Mesendoderm (in vitro differentiated cells): ENCODE measurements around the gene PRXL2A.
"Not testable (repeated sequence)": the region's sequence is repeated elsewhere in the genome, so short reads cannot be mapped to it uniquely, and the experiment has no call there.

ENCODE experiments used
- DNase-seq: peaks from one replicate; pipeline ENCODE4 v3.0.0; 2013
- H2AK5ac ChIP-seq: 2 replicates; pipeline ENCODE4 v1.6.1; 2013; ENCODE audit warnings: low read length, inconsistent platforms
- H2BK120ac ChIP-seq: 2 replicates; pipeline ENCODE4 v1.6.1; 2013; ENCODE audit warnings: low read depth, mild to moderate bottlenecking, low read length, moderate library complexity, mixed read lengths
- H2BK15ac ChIP-seq: replicated peaks from 2 replicates; pipeline ENCODE4 v1.6.1; 2013; ENCODE audit warnings: low read depth, mild to moderate bottlenecking, moderate library complexity
- H2BK5ac ChIP-seq: 2 replicates; pipeline ENCODE4 v1.6.1; 2013; ENCODE audit warnings: low read length, inconsistent platforms
- H3K18ac ChIP-seq: 2 replicates; pipeline ENCODE4 v1.6.1; 2013; ENCODE audit warnings: mild to moderate bottlenecking, low read length, mixed read lengths
- H3K23ac ChIP-seq: one replicate; pipeline ENCODE4 v1.6.1; 2013; ENCODE audit warnings: low read length
- H3K27ac ChIP-seq: 2 replicates; pipeline ENCODE4 v1.5.1; 2013; ENCODE audit warnings: low read depth, mild to moderate bottlenecking, inconsistent platforms, low read length, moderate library complexity
- H3K27me3 ChIP-seq: 2 replicates; pipeline ENCODE4 v1.6.1; 2013; ENCODE audit warnings: low read length, control low read depth, mild to moderate bottlenecking, inconsistent platforms; ENCODE audit not compliant: insufficient read depth, poor library complexity
- H3K36me3 ChIP-seq: 2 replicates; pipeline ENCODE4 v1.6.1; 2013; ENCODE audit warnings: low read length, inconsistent platforms; ENCODE audit not compliant: control insufficient read depth, insufficient read depth
- H3K4ac ChIP-seq: one replicate; pipeline ENCODE4 v1.6.1; 2013; ENCODE audit warnings: low read depth, mild to moderate bottlenecking, low read length, moderate library complexity
- H3K4me1 ChIP-seq: 2 replicates; pipeline ENCODE4 v1.6.1; 2013; ENCODE audit warnings: low read depth, low read length, inconsistent platforms; ENCODE audit not compliant: control insufficient read depth
- H3K4me2 ChIP-seq: 2 replicates; pipeline ENCODE4 v1.6.1; 2013; ENCODE audit warnings: low read length
- H3K4me3 ChIP-seq: 2 replicates; pipeline ENCODE4 v1.5.1; 2013; ENCODE audit warnings: mild to moderate bottlenecking, low read length
- H3K56ac ChIP-seq: one replicate; pipeline ENCODE4 v1.6.1; 2013; ENCODE audit warnings: low read length
- H3K79me1 ChIP-seq: 2 replicates; pipeline ENCODE4 v1.6.1; 2013; ENCODE audit warnings: low read length, inconsistent platforms
- H3K79me2 ChIP-seq: 2 replicates; pipeline ENCODE4 v1.6.1; 2013; ENCODE audit warnings: mild to moderate bottlenecking, low read length; ENCODE audit not compliant: control insufficient read depth, insufficient read depth
- H3K9ac ChIP-seq: 2 replicates; pipeline ENCODE4 v1.6.1; 2013; ENCODE audit warnings: low read length, inconsistent platforms
- H4K5ac ChIP-seq: one replicate; pipeline ENCODE4 v1.6.1; 2013; ENCODE audit warnings: low read length
- H4K8ac ChIP-seq: one replicate; pipeline ENCODE4 v1.6.1; 2013; ENCODE audit warnings: low read depth, mild to moderate bottlenecking, control low read depth, low read length, moderate library complexity
- WGBS: extraction: QIAGEN DNeasy Blood & Tissue Kit; methylation state at CpG from one replicate; pipeline ENCODE4 v1.1.7; 2013; ENCODE audit warnings: low lambda C conversion rate, missing lambda C conversion rate; ENCODE audit not compliant: insufficient coverage; ENCODE audit errors: extremely low coverage; 5-methylcytosine and 5-hydroxymethylcytosine counted together

The PRXL2A gene

GRCh38 chr10:80480373-80480772 is 72.0 kb downstream of the PRXL2A start:
- not testable (repeated sequence) for H2AK5ac ChIP-seq, H3K23ac ChIP-seq, H3K9ac ChIP-seq, H2BK120ac ChIP-seq, H3K4me3 ChIP-seq, H3K18ac ChIP-seq, H3K4me1 ChIP-seq, H3K27me3 ChIP-seq, H3K27ac ChIP-seq, H3K4me2 ChIP-seq, H3K56ac ChIP-seq, H3K36me3 ChIP-seq, H4K5ac ChIP-seq, H2BK5ac ChIP-seq, H2BK15ac ChIP-seq, H3K4ac ChIP-seq, H4K8ac ChIP-seq, DNase-seq
- peaks cover 21% of the 10 kb centered on the region for H3K79me1 ChIP-seq
- H3K79me2 ChIP-seq, result peaks cover 36% of the 10 kb centered on the region
- WGBS, result no CpG with 5 or more reads among the region's 6 CpGs

GRCh38 chr10:80480852-80481251 is 72.5 kb downstream of the PRXL2A start:
- H2BK15ac ChIP-seq, result no peak overlapping the region
- no peak overlapping the region for H4K5ac ChIP-seq
- WGBS, result no CpG with 5 or more reads among the region's 5 CpGs
- no peak overlapping the region for H3K4me3 ChIP-seq
- H4K8ac ChIP-seq, result no peak overlapping the region
- H3K79me1 ChIP-seq, result peaks cover 26% of the 10 kb centered on the region
- H3K4me2 ChIP-seq, result no peak overlapping the region
- no peak overlapping the region for H2BK120ac ChIP-seq
- peaks cover 5% of the 10 kb centered on the region for H3K4me1 ChIP-seq
- H3K9ac ChIP-seq, result no peak overlapping the region
- H3K27me3 ChIP-seq, result no peaks in the 10 kb centered on the region
- no peaks in the 10 kb centered on the region for H3K36me3 ChIP-seq
- no peak overlapping the region for H2BK5ac ChIP-seq
- no peak overlapping the region for H3K23ac ChIP-seq
- no peak for DNase-seq
- no peak overlapping the region for H2AK5ac ChIP-seq
- H3K79me2 ChIP-seq, result peaks cover 38% of the 10 kb centered on the region
- H3K27ac ChIP-seq, result no peak overlapping the region
- H3K56ac ChIP-seq, result no peak overlapping the region
- no peak overlapping the region for H3K4ac ChIP-seq
- H3K18ac ChIP-seq, result no peak overlapping the region

GRCh38 chr10:80484243-80484642 is 75.9 kb downstream of the PRXL2A start:
- Histone ChIP-seq H3K27me3 (no peaks in the 10 kb centered on the region), H3K18ac (no peak overlapping the region), H3K9ac (no peak overlapping the region), H3K79me1 (peaks cover 40% of the 10 kb centered on the region), H4K8ac (no peak overlapping the region), H4K5ac (no peak overlapping the region), H3K4ac (no peak overlapping the region), H2AK5ac (no peak overlapping the region), H3K4me1 (peaks cover 16% of the 10 kb centered on the region), H2BK15ac (no peak overlapping the region), H2BK120ac (no peak overlapping the region), H2BK5ac (no peak overlapping the region), H3K27ac (no peak overlapping the region), H3K56ac (no peak overlapping the region), H3K4me3 (no peak overlapping the region), H3K4me2 (no peak overlapping the region), H3K79me2 (peaks cover 51% of the 10 kb centered on the region), H3K36me3 (no peaks in the 10 kb centered on the region), H3K23ac (no peak overlapping the region)
- WGBS, result no CpG with 5 or more reads among the region's 6 CpGs
- no peak for DNase-seq

DNA sequence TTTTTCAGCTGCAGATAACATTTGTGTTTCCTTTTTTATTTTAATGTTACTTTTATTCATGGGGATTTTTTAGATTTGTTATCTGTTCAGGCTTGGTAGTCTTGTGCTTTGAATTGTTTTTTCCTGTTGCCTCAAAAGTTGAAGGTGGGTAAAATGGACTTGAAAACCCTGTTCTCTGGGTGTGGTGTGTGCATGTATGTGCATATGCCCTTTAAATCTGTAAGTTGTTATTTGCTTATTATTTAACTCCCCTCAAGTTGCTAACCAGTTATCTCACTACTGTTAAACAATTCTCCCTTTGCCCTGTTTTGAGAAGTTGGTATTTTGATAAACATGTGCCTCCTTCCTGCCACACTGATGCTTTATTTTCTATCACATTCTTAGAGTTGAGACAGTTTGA is 76.3 kb downstream of the PRXL2A start:
- no peak for DNase-seq
- H3K56ac ChIP-seq, result no peak overlapping the region
- no peak overlapping the region for H3K4me3 ChIP-seq
- H3K79me1 ChIP-seq, result peaks cover 44% of the 10 kb centered on the region
- peaks cover 53% of the 10 kb centered on the region for H3K79me2 ChIP-seq
- no peaks in the 10 kb centered on the region for H3K36me3 ChIP-seq
- no peak overlapping the region for H2BK15ac ChIP-seq
- H2BK120ac ChIP-seq, result no peak overlapping the region
- no peak overlapping the region for H4K5ac ChIP-seq
- H3K27me3 ChIP-seq, result no peaks in the 10 kb centered on the region
- no peak overlapping the region for H2BK5ac ChIP-seq
- peaks cover 16% of the 10 kb centered on the region for H3K4me1 ChIP-seq
- no peak overlapping the region for H3K9ac ChIP-seq
- no peak overlapping the region for H3K4ac ChIP-seq
- H2AK5ac ChIP-seq, result no peak overlapping the region
- H3K23ac ChIP-seq, result no peak overlapping the region
- no peak overlapping the region for H4K8ac ChIP-seq
- H3K18ac ChIP-seq, result no peak overlapping the region
- H3K4me2 ChIP-seq, result no peak overlapping the region
- H3K27ac ChIP-seq, result no peak overlapping the region

DNA sequence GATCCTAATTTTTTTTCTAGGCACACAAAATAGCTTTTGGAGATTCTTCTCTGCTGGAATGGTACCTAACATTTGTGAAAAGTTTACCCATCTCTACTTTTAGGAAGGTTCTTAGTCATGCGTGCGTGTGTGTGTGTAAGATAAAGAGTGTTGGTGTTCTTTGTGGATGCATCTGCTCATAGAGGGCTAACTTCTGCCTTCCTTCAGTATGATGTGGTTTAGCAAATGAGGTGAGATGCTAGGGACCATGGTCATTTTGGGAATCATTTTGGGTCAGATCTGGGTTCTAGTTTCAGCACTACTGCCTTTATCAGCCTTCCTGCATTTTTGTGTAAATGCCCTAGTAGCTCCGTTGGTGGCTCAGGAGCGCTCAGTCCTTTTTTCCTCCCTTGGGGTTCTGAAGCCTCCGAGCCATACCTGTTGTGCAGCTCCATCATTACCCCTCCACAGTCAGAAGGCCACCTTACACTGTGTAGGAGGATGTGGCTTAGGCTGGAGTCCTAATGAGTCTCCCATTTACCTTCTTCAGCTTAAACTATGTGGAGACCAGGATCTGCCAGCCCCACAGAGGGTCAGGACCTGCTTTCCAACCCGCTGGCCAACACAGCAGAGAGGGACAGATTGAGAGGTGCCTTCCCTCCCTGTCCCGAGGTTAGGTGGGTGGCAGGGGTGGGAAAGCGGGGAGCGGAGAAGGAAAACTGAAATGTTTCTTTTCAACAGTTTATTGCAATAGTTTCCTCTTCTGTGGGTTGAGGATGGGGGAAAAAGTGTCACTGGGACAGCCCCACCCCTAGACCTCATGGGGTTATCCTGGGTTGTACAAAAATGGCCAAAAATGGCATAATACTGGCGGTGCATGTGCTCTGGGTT is 77.0 kb downstream of the PRXL2A start:
- no peak overlapping the region for H3K18ac ChIP-seq
- no peaks in the 10 kb centered on the region for H3K27me3 ChIP-seq
- H3K4me2 ChIP-seq, result no peak overlapping the region
- H4K5ac ChIP-seq, result no peak overlapping the region
- WGBS, result no CpG with 5 or more reads among the region's 10 CpGs
- peaks cover 16% of the 10 kb centered on the region for H3K4me1 ChIP-seq
- no peak overlapping the region for H3K23ac ChIP-seq
- no peaks in the 10 kb centered on the region for H3K36me3 ChIP-seq
- no peak overlapping the region for H3K4me3 ChIP-seq
- H3K79me2 ChIP-seq, result peaks cover 56% of the 10 kb centered on the region
- H3K4ac ChIP-seq, result no peak overlapping the region
- no peak overlapping the region for H3K27ac ChIP-seq
- H2AK5ac ChIP-seq, result no peak overlapping the region
- no peak overlapping the region for H4K8ac ChIP-seq
- no peak overlapping the region for H2BK5ac ChIP-seq
- H2BK120ac ChIP-seq, result no peak overlapping the region
- H3K79me1 ChIP-seq, result peaks cover 47% of the 10 kb centered on the region
- no peak overlapping the region for H2BK15ac ChIP-seq
- DNase-seq, result no peak
- no peak overlapping the region for H3K9ac ChIP-seq
- peak overlapping the region; percentile 5 for H3K56ac ChIP-seq
